OCI-LY7 (cell line): ENCODE results near the gene NMT1. TPM values are rescaled to one million over a fixed set of nuclear protein-coding genes. Genes with fewer than 3 reads are reported as not detected.

Experiments used
- BruUV-seq: library from RNA; stranded (reverse); fragments of 400-500 nt; replicated peaks from 2 replicates; lab custom pipeline; 2021; lab: Mats Ljungman, UMichigan
- CTCF ChIA-PET: fragments of 300-600 bp; sonication (Branson Sonifier 250); formaldehyde crosslinking; loops from one replicate; lab custom pipeline; 2022; ENCODE audit warnings: antibody characterized with exemption; ENCODE audit not compliant: unreplicated experiment; lab: Charles Lee
- POLR2A ChIA-PET: fragments of 300-600 bp; sonication (Branson Sonifier 250); formaldehyde crosslinking; loops from one replicate; lab custom pipeline; 2022; ENCODE audit warnings: antibody characterized with exemption; lab: Charles Lee
- DNase-seq: peaks from one replicate; pipeline ENCODE4 v3.0.0-alpha.2; 2015; ENCODE audit warnings: low spot score
- H2AFZ ChIP-seq: fragments of 200-600 bp; sonication (generic), shearing (Covaris generic); 2 replicates; pipeline ENCODE4 v1.6.1; 2014; ENCODE audit warnings: mild to moderate bottlenecking, antibody characterized with exemption, low read length, moderate library complexity
- H3K27ac ChIP-seq: fragments of 200-600 bp; sonication (generic); 2 replicates; pipeline ENCODE4 v1.5.1; 2014; ENCODE audit warnings: mixed run types, low read depth, mild to moderate bottlenecking, moderate library complexity, low read length, inconsistent platforms; ENCODE audit not compliant: poor library complexity, severe bottlenecking
- H3K36me3 ChIP-seq: fragments of 200-600 bp; sonication (generic); 2 replicates; pipeline ENCODE4 v1.6.1; 2014; ENCODE audit warnings: mild to moderate bottlenecking, antibody characterized with exemption, low read length, moderate library complexity, mixed read lengths; ENCODE audit not compliant: insufficient read depth
- H3K4me1 ChIP-seq: fragments of 200-600 bp; sonication (generic); 2 replicates; pipeline ENCODE4 v1.5.1; 2014; ENCODE audit warnings: mild to moderate bottlenecking, low read length; ENCODE audit not compliant: insufficient read depth, poor library complexity, severe bottlenecking
- H3K4me2 ChIP-seq: fragments of 200-600 bp; sonication (generic); 2 replicates; pipeline ENCODE4 v1.6.1; 2014; ENCODE audit warnings: mild to moderate bottlenecking, low read length
- H3K4me3 ChIP-seq: fragments of 200-600 bp; sonication (generic); 2 replicates; pipeline ENCODE4 v1.5.1; 2014; ENCODE audit warnings: mild to moderate bottlenecking, low read depth, low read length; ENCODE audit not compliant: poor library complexity, severe bottlenecking
- H3K79me2 ChIP-seq: fragments of 200-600 bp; sonication (generic); 2 replicates; pipeline ENCODE4 v1.6.1; 2016; ENCODE audit warnings: low read depth, mild to moderate bottlenecking, low read length, moderate library complexity, mixed read lengths; ENCODE audit not compliant: insufficient read depth
- H3K9me2 ChIP-seq: fragments of 200-600 bp; sonication (generic); 2 replicates; pipeline ENCODE4 v1.6.1; 2016; ENCODE audit warnings: mild to moderate bottlenecking, low read length, mixed read lengths; ENCODE audit not compliant: insufficient read depth
- H3K9me3 ChIP-seq: fragments of 200-600 bp; sonication (generic); 2 replicates; pipeline ENCODE4 v1.6.1; 2014; ENCODE audit warnings: mild to moderate bottlenecking, mixed run types, low read length, mixed read lengths
- H4K20me1 ChIP-seq: fragments of 200-600 bp; sonication (generic); 2 replicates; pipeline ENCODE4 v1.6.1; 2014; ENCODE audit warnings: mild to moderate bottlenecking, antibody characterized with exemption, low read length, moderate library complexity, mixed read lengths; ENCODE audit not compliant: insufficient read depth
- CTCF ChIP-seq: fragments of 200-600 bp; sonication (generic); conservative IDR thresholded peaks from 2 replicates; pipeline ENCODE4 v1.5.1; 2014; ENCODE audit warnings: mild to moderate bottlenecking, antibody characterized with exemption, low read length, moderate library complexity, mixed read lengths
- EZH2phosphoT487 ChIP-seq: fragments of 200-600 bp; sonication (generic); IDR thresholded peaks from 2 replicates; pipeline ENCODE4 v1.6.1; 2018; ENCODE audit warnings: low read depth, borderline replicate concordance, mild to moderate bottlenecking, mixed run types, antibody characterized with exemption, low read length, moderate library complexity, mixed read lengths
- intact Hi-C: fragments of 100-400 bp; cut with micrococcal nuclease; formaldehyde crosslinking; loops from one replicate; pipeline ENCODE4 v1.10.0; 2022; ENCODE audit not compliant: unreplicated experiment
- total RNA-seq, 2 experiments: library from RNA; depleted of rRNA in 1 of 2; stranded (reverse); fragments of >200 nt in 1 of 2; shearing (Covaris generic) in 1 of 2; gene quantifications; 2 replicates each; pipeline ENCODE4 v1.2.3, GENCODE V29; 2014 to 2022

NMT1 gene
- total RNA-seq, 2 experiments from 2014 or later = 82.3 to 134 TPM

- Histone ChIP-seq H2AFZ (no peak overlapping the region), H3K9me2 (no peaks in the 10 kb centered on the region), H3K4me3 (peak overlapping the region; percentile 73), H4K20me1 (peaks cover 15% of the 10 kb centered on the region; the same call in 1 of the 2 replicates), H3K79me2 (peaks cover 16% of the 10 kb centered on the region; the same call in 1 of the 2 replicates), H3K4me1 (peaks cover 36% of the 10 kb centered on the region), H3K36me3 (no peaks in the 10 kb centered on the region), H3K27ac (no peak overlapping the region), H3K4me2 (peak overlapping the region; percentile 96), H3K9me3 (no peaks in the 10 kb centered on the region)
- no TSS peak for BruUV-seq
- TF ChIP-seq CTCF = no peak
- no peak for TF ChIP-seq EZH2phosphoT487
- ChIA-PET POLR2A (interaction anchor here (0.6 to 4.2 kb wide), 13 partner anchors 8 to 174 kb away, joined by 3 to 19 read pairs (median 5); partner anchors contain the start of genes ACBD4 and HEXIM2), CTCF (interaction anchor here (0.6 to 2.1 kb wide), 9 partner anchors 11 to 708 kb away, joined by 3 to 7 read pairs (median 4); partner anchors contain the start of gene ACBD4)
- intact Hi-C loops = loop anchor here (1.0 kb wide), 1 partner anchor 48 kb away; no protein-coding TSS in a partner anchor
- peak; percentile 43 for DNase-seq
These were observed 88.8 kb downstream of the NMT1 start for GRCh38 chr17:45149669-45150664.

DNA sequence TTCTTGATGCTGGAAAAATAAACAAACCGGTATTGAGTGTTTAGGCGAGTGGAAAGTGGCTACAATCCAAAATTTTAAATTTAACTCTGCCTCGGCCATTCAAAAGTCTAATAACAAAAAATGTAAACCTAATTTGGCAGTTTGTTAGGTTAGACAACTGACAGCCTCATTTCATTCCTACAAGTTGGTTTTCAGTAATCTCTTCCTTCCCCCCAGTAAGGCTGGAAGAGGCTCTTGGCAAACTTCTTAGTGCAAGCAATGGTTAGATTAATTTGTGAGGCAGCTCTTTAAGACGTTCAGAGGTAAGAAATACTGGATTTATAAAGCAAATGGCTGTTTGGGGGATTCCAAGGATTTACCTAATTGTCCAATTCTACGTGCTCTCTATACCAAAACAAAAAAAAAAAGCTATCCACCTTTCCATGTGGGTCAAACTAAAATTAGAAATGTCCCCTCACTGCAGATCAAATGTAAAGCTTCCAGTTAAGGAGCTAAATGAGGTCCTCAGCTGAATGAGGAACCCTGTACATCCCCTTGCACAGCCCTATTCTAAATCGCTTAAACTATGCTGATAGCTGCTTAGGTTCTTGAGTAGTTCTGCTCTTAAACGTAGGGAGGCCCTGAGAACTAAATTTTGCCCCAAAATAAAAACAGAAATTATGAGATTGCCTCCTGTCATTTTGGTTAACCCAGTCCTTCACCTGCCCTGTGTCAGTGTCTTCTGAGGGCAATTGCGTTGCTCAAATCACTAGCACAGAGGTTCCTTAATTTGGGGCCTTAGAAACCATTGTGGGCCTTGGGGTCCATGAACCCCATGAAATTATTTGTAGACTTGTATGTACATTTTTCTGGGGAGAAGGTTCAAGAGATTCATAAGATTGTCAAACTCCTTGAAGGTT lies 90.0 kb downstream of the NMT1 start:
- POLR2A ChIA-PET = interaction anchor here (0.7 to 4.2 kb wide), 6 partner anchors 7 to 75 kb away, joined by 3 to 19 read pairs (median 6); partner anchors contain the start of genes ACBD4 and HEXIM2
- TF ChIP-seq CTCF (no peak), EZH2phosphoT487 (no peak)
- Histone ChIP-seq H3K4me2 (peak overlapping the region; percentile 96), H3K9me2 (no peaks in the 10 kb centered on the region), H3K4me3 (peak overlapping the region; percentile 73), H2AFZ (no peak overlapping the region), H3K36me3 (no peaks in the 10 kb centered on the region), H4K20me1 (peaks cover 15% of the 10 kb centered on the region; the same call in 1 of the 2 replicates), H3K27ac (peak overlapping the region; percentile 9), H3K4me1 (peaks cover 36% of the 10 kb centered on the region), H3K9me3 (no peaks in the 10 kb centered on the region), H3K79me2 (peaks cover 16% of the 10 kb centered on the region; the same call in 1 of the 2 replicates)
- intact Hi-C loops = no loop called here
- CTCF ChIA-PET = interaction anchor here (0.6 to 2.1 kb wide), 6 partner anchors 10 to 495 kb away, joined by 3 to 5 read pairs (median 4); partner anchors contain the start of genes ACBD4 and HEXIM2
- no peak for DNase-seq
- no TSS peak for BruUV-seq
